Neuronal stem cell (in vitro differentiated cells): Measurements from ENCODE around the gene IL17C.
A peak's percentile ranks its signal among the peaks of the same experiment; 100 is the strongest.

Source experiments
- DNase-seq: peaks from one replicate; pipeline ENCODE4 v3.0.0-alpha.2; 2013; ENCODE audit warnings: low spot score
- H2AFZ ChIP-seq: one replicate; pipeline ENCODE4 v1.6.1; 2013; ENCODE audit warnings: mild to moderate bottlenecking, low read length, inconsistent platforms
- H2AK5ac ChIP-seq: 2 replicates; pipeline ENCODE4 v1.6.1; 2013; ENCODE audit warnings: low read depth, mild to moderate bottlenecking, inconsistent platforms, low read length, moderate library complexity, mixed read lengths
- H2BK120ac ChIP-seq: 2 replicates; pipeline ENCODE4 v1.6.1; 2013; ENCODE audit warnings: low read depth, mild to moderate bottlenecking, inconsistent platforms, low read length, moderate library complexity, mixed read lengths
- H2BK12ac ChIP-seq: one replicate; pipeline ENCODE4 v1.6.1; 2013; ENCODE audit warnings: low read length, inconsistent platforms
- H2BK15ac ChIP-seq: 2 replicates; pipeline ENCODE4 v1.6.1; 2013; ENCODE audit warnings: mild to moderate bottlenecking, low read length, inconsistent platforms, mixed read lengths
- H2BK5ac ChIP-seq: one replicate; pipeline ENCODE4 v1.6.1; 2013; ENCODE audit warnings: inconsistent platforms, mild to moderate bottlenecking, low read length, moderate library complexity
- H3K14ac ChIP-seq: one replicate; pipeline ENCODE4 v1.6.1; 2013; ENCODE audit warnings: low read length, inconsistent platforms
- H3K18ac ChIP-seq: 2 replicates; pipeline ENCODE4 v1.6.1; 2013; ENCODE audit warnings: low read length, inconsistent platforms
- H3K23ac ChIP-seq: 2 replicates; pipeline ENCODE4 v1.6.1; 2013; ENCODE audit warnings: low read depth, mild to moderate bottlenecking, mixed read lengths, low read length, inconsistent platforms; ENCODE audit not compliant: poor library complexity
- H3K27ac ChIP-seq: replicated peaks from 3 replicates; pipeline ENCODE4 v1.5.1; 2013; ENCODE audit warnings: low read length, inconsistent platforms
- H3K27me3 ChIP-seq, 3 experiments: 2 replicates each; pipeline ENCODE4 v1.6.1; 2013; ENCODE audit warnings: low read length in 3 of 3, mild to moderate bottlenecking in 2 of 3, inconsistent platforms in 1 of 3, low read depth in 1 of 3, mixed read lengths in 1 of 3, moderate library complexity in 1 of 3; ENCODE audit not compliant: control insufficient read depth in 3 of 3, insufficient read depth in 3 of 3
- H3K36me3 ChIP-seq, 2 donors: replicated peaks in 1 of 2; 2 replicates each; pipeline ENCODE4 v1.6.1; 2013; ENCODE audit warnings: low read length in 2 of 2; ENCODE audit not compliant: control insufficient read depth in 2 of 2, insufficient read depth in 2 of 2
- H3K4ac ChIP-seq: 2 replicates; pipeline ENCODE4 v1.6.1; 2013; ENCODE audit warnings: inconsistent platforms, mild to moderate bottlenecking, low read length, moderate library complexity
- H3K4me1 ChIP-seq, 2 donors: 1 replicate in 1 of 2; 2 replicates in 1 of 2; pipeline ENCODE4 v1.6.1; 2013; ENCODE audit warnings: low read length in 2 of 2, low read depth in 1 of 2; ENCODE audit not compliant: control insufficient read depth in 2 of 2, insufficient read depth in 1 of 2
- H3K4me2 ChIP-seq: one replicate; pipeline ENCODE4 v1.6.1; 2013; ENCODE audit warnings: mild to moderate bottlenecking, low read length, inconsistent platforms; ENCODE audit not compliant: insufficient read depth, poor library complexity, severe bottlenecking
- H3K4me3 ChIP-seq, 2 donors: 2 replicates each; pipeline ENCODE4 v1.5.1; 2013; ENCODE audit warnings: low read length in 2 of 2, mild to moderate bottlenecking in 2 of 2, inconsistent platforms in 1 of 2, moderate library complexity in 1 of 2
- H3K79me1 ChIP-seq: one replicate; pipeline ENCODE4 v1.6.1; 2013; ENCODE audit warnings: low read depth, mild to moderate bottlenecking, inconsistent platforms, low read length, moderate library complexity
- H3K9ac ChIP-seq: one replicate; pipeline ENCODE4 v1.6.1; 2013; ENCODE audit warnings: mild to moderate bottlenecking, low read depth, low read length, inconsistent platforms; ENCODE audit not compliant: poor library complexity
- H3K9me3 ChIP-seq, 2 donors: replicated peaks in 1 of 2; 2 replicates each; pipeline versions ENCODE3 to v1.6.1; 2013; ENCODE audit warnings: low read length in 2 of 2, mild to moderate bottlenecking in 2 of 2, inconsistent platforms in 1 of 2, low read depth in 1 of 2, mixed read lengths in 1 of 2, moderate library complexity in 1 of 2; ENCODE audit not compliant: control insufficient read depth in 2 of 2, insufficient read depth in 1 of 2
- H4K8ac ChIP-seq: one replicate; pipeline ENCODE4 v1.6.1; 2013; ENCODE audit warnings: low read depth, mild to moderate bottlenecking, inconsistent platforms, low read length, moderate library complexity
- H4K91ac ChIP-seq: one replicate; pipeline ENCODE4 v1.6.1; 2013; ENCODE audit warnings: low read length, low read depth, mild to moderate bottlenecking, inconsistent platforms; ENCODE audit not compliant: poor library complexity
- WGBS, 2 donors: extraction: QIAGEN DNeasy Blood & Tissue Kit; methylation state at CpG; one replicate each; pipeline ENCODE4 v1.1.7; 2013; ENCODE audit warnings: missing lambda C conversion rate in 2 of 2, mixed read lengths in 1 of 2; ENCODE audit not compliant: insufficient read length in 2 of 2, insufficient replicate concordance in 1 of 2; ENCODE audit errors: extremely low coverage in 2 of 2; 5-methylcytosine and 5-hydroxymethylcytosine counted together

IL17C gene

DNA sequence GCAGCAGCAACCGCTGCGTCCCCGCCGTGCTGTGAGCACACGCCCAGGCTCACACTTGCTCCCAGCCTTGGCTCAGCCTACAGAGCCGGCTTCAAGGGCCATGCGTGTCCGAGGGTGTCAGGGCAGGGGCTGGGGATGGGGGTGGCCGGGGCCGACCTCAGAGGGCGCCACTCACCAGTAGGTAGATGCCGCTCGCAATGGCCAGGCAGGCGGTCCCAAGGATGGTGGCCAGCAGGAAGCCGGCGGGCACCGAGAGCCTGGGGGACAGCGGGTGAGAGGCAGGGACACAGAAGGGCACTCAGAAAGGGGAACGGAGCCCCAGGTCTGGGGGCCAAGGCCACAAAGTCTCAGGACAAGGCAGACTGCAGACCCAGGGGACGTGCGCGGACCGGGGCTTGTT lies 7.6 kb downstream of the IL17C start:
- Histone ChIP-seq H2BK12ac (no peak overlapping the region), H2BK15ac (no peak overlapping the region), H3K4ac (no peak overlapping the region), H3K4me2 (no peak overlapping the region), H2AK5ac (no peak overlapping the region), H4K91ac (no peak overlapping the region), H3K4me1 (peaks cover 9 to 12% of the 10 kb centered on the region in 2 donors), H3K79me1 (peaks cover 11% of the 10 kb centered on the region), H3K23ac (no peak overlapping the region), H4K8ac (no peak overlapping the region), H3K9me3 (no peaks in the 10 kb centered on the region), H2BK120ac (no peak overlapping the region), H3K36me3 (no peaks in the 10 kb centered on the region), H3K4me3 (no peak overlapping the region), H2BK5ac (peak overlapping the region; percentile 39), H3K27ac (no peak overlapping the region), H3K18ac (no peak overlapping the region), H2AFZ (no peak overlapping the region), H3K9ac (no peak overlapping the region), H3K27me3 (peaks cover 0 to under 1% (median 0%) of the 10 kb centered on the region in 3 experiments), H3K14ac (no peak overlapping the region)
- WGBS, 2 donors = no CpG with 5 or more reads among the region's 23 CpGs
- no peak for DNase-seq

DNA sequence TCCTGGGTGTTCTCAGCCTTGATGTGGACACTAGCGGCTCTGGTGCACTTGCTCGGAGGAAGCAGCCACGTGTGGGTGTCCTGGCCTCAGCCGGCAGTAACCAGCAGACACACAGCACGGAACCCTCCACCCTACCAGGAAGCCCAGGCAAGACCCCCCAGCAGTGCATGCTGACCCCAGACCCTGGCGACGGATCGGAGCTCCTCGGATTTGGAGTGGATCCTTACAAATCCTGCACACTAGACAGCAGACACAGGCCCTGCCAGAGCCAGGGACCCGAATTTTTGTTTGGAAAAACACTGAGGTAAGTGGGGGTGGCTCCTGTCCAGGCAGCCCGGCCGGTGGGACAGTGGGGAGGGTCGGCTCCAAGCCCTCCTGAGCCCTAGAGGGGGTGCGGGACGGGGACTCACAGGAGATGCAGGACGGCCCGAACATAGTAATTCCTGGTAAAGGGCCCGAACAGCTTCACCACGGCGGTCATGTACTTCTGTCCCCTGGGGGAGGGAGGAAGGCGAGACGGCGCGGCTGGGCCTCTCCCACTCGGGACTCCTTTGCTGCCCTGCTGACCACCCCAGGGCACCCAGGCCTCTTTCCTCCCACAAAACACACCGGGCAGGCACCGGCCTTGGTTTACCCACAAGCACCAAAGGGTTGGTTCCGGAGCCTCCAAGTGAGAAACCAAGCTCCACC lies 8.1 kb downstream of the IL17C start:
- Histone ChIP-seq H2BK120ac (no peak overlapping the region), H3K36me3 (peaks cover 0 to 5% of the 10 kb centered on the region in 2 donors), H2BK5ac (peak overlapping the region; percentile 39), H3K18ac (peak overlapping the region; percentile 28), H3K9ac (no peak overlapping the region), H3K4me2 (no peak overlapping the region), H3K4me1 (peaks cover 14 to 17% of the 10 kb centered on the region in 2 donors), H3K23ac (no peak overlapping the region), H3K4me3 (no peak overlapping the region), H3K27ac (no peak overlapping the region), H2BK15ac (no peak overlapping the region), H3K4ac (no peak overlapping the region), H3K9me3 (no peaks in the 10 kb centered on the region), H4K91ac (no peak overlapping the region), H3K27me3 (no peaks in the 10 kb centered on the region), H3K14ac (no peak overlapping the region), H2AK5ac (no peak overlapping the region), H4K8ac (no peak overlapping the region), H2BK12ac (no peak overlapping the region), H2AFZ (no peak overlapping the region), H3K79me1 (peaks cover 14% of the 10 kb centered on the region)
- no peak for DNase-seq
- no CpG with 5 or more reads among the region's 28 CpGs for WGBS, 2 donors

DNA sequence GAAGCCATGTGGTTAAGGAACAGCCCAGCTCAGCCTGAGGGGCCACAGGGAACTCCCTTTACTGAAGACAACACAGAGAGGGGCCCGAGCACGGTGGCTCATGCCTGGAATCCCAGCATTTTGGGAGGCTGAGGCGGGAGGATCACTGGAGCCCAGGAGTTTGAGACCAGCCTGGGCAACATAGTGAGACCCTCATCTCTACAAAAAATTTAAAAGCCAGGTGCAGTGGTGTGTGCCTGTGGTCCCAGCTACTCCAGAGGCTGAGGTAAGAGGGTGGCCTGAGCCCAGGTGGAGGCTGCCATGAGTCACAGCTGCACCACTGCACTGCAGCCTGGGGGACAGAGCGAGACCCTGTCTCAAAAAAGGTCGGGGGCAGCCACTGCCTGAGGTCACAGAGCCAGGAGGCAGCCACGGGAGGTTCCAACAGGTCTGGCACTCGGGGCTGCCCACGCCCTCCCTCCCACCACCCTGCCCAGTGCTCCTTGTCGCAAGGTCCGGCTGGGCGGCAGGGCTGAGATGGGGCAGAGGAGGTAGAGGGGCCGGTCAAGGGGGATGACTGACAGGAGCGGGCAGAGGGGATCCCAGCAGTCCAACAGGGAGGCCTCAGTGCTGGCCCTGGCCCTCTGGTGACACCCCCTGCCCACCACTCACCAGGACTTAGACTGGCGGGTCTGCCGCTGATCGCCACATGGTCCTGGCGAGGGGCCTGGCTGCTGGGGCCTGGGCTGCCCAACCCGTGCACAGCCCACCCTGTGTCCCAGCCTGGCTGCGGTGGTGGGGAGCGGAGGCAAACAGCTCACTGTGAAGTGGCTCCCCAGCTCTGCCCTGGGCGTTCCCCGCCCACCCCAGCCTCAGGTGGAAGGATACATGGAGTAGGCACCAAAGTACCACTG lies 9.1 kb downstream of the IL17C start:
- H3K27me3 ChIP-seq = no peaks in the 10 kb centered on the region
- H2BK120ac ChIP-seq = no peak overlapping the region
- H3K9me3 ChIP-seq = no peaks in the 10 kb centered on the region
- no peak overlapping the region for H3K4me3 ChIP-seq
- peak overlapping the region; percentile 24 for H2AK5ac ChIP-seq
- peak overlapping the region; percentile 3 for H3K18ac ChIP-seq
- peaks cover 16 to 25% of the 10 kb centered on the region in 2 donors for H3K4me1 ChIP-seq
- no CpG with 5 or more reads among the region's 22 CpGs for WGBS, 2 donors
- DNase-seq = no peak
- H3K36me3 ChIP-seq = peaks cover 2 to 15% of the 10 kb centered on the region in 2 donors
- H3K14ac ChIP-seq = peak overlapping the region; percentile 38
- H3K27ac ChIP-seq = no peak overlapping the region
- H3K9ac ChIP-seq = peak overlapping the region; percentile 24
- peaks cover 15% of the 10 kb centered on the region for H3K79me1 ChIP-seq
- no peak overlapping the region for H2AFZ ChIP-seq
- H4K8ac ChIP-seq = no peak overlapping the region
- peak overlapping the region; percentile 11 for H3K23ac ChIP-seq
- peak overlapping the region; percentile 53 for H4K91ac ChIP-seq
- H2BK15ac ChIP-seq = no peak overlapping the region
- no peak overlapping the region for H2BK12ac ChIP-seq
- no peak overlapping the region for H2BK5ac ChIP-seq
- no peak overlapping the region for H3K4me2 ChIP-seq
- no peak overlapping the region for H3K4ac ChIP-seq
